GM18517 (cell line): ENCODE data around the gene CPM.

Experiments
- ATAC-seq: cut with Tn5 transposase; IDR thresholded peaks from one replicate; pipeline ENCODE4 v1.9.1; 2021; ENCODE audit warnings: mild to moderate bottlenecking, moderate library complexity; ENCODE audit not compliant: unreplicated experiment

CPM gene

GRCh38 chr12:68932961-68933893 lies at the start of gene CPM:
Gene CPM, minus strand, starts transcription at chr12:68933171. Its CDS starts 334 bp downstream, at chr12:68932837.
- peak; percentile 79 for ATAC-seq

DNA sequence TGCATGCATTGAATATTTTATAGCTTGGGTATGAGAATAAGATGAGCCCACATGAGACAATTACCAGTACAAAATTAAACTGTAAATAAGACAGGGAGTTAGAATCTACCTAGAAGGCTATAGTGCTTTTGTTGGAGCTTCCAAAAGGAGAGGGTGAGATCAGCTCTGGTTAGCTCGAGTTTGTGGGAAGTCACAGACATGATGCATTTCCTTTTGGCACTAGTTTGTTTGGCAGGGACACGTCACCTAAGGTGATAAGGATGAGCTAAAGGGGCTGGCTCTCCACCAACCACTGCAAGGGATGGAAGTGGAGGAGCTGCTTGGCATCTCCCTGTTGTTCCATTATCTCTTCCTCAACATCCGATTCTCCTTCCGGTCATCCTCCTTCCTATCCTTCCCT lies 48.5 kb upstream of the CPM start:
- no peak for ATAC-seq

- ATAC-seq, result no peak
Measured at GRCh38 chr12:68980476-68981212, 47.7 kb upstream of the CPM start.

DNA sequence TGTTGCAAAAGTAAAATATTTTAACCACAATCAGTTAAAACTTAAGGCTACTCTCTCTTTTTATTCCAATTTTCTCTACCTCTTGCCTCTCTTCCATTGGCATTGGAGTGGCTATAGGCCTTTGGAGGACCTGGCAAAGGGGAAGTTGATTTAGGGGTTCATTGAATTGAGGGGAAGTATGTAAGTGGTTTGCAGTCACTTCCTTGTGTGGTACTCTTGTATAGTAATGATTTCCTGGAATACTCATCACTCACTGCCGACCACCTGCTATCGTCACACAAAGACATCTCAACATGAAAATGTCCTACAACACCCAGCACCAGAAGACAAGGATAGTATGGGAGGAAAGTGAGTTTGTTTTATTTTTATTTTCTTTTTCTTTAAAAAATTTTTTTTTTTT lies 45.7 kb upstream of the CPM start:
- no peak for ATAC-seq

DNA sequence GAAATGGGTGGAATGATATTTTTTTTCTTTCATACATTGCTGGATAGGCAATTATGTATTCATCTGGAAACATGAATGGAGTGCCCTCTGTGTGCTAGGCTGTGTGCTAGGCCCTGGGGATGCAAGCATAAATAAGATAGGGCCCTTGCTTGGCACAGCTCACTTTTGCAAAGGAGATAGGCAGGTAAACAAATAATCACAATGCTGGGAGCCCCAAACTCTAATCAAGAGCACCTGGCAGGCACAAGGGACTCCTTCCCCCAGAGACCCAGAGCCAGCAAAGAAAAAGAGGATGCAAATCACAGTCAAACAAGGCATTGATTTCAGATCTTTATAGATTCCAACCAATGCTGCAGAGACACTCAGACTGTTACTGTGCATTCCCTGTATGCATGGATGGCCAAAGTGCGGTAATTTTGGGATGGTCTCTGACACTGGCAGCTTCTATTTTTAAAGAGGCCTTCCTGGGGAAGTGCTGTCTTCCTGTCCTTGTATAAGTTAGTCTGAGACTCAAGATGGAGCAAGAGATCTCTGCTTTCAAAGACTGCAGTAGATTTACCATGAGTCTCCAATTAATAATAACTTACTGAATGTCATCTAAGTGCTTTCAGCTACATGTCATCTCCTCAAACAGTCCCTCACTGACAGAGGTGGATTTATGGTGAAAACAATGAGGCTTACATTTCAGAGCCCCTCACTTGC lies 45.1 kb upstream of the CPM start:
- ATAC-seq, result no peak

DNA sequence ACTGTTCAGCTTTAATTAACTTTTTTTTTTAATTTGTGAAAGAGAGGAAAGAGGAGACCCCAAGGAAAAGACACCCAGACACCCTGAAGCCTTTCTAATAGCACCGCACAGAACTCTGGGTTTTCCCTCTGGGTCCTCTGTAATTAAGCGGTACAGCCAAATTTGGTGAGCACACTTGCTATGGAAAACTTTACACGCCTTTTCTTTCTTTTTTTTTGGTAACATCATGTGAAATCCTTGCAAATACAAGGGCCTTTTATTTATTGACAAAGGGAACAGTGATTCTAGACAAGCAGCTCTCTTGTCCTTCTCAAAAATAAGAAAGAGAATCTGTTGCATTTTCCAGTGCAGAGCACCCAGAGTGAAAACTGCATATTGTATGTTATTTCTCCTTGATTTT lies 44.4 kb upstream of the CPM start:
- no peak for ATAC-seq

DNA sequence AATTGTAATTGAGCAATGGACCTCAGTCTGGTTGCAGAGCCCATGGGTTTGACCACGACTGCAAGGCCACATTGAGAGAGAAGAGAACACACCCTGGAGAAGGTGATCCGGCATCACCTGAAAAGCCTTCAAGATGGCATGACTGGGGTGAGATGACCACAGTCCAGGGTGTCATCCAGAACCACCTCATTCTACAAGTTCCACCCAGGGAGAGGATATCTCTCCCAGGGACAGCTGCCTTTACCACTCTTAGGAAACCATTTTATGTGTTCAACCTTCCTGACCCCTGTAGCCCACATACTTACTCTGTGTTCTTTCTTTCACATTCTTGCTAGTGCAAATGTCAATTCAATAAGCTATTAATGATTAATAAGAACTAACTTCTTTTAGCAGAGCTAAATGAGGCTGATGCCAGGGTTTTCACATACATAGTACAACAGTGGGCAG lies 43.4 kb upstream of the CPM start:
- ATAC-seq, result no peak

DNA sequence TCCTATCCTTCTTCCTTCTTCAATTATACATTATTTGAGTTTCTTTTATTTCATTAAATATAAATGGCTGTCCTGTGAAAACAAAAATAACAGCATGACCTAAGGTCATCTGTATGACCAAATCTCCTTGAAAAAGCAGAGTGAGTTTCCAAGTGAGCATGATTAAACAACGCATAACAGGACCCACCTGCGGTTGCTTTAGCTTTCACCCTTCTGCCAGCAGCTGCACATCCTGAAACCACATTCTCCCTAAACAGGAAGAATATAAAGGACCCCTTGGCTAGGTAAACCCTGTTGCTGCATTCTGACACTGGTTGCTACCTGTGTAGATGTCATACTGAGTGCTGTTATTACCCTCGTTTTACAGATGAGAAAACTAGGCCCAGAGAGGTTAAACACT lies 42.8 kb upstream of the CPM start:
- no peak for ATAC-seq

GRCh38 chr12:68972595-68972994 lies 39.6 kb upstream of the CPM start:
- ATAC-seq, result no peak

DNA sequence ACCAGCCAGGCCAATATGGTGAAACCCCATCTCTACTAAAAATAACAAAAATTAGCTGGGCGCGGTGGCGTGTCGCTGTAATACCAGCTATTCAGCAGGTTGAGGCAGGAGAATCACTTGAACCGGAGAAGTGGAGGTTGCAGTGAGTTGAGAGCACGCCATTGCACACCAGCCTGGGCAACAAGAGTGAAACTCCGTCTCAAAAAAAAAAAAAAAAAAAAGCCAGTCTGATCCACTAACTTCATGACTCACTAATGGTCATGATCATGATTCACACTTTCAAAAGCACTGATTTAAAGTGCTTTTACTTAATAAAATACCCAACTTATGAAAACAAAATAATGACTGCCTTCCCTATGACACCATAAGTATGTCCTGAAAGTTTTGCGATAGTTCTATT lies 38.4 kb upstream of the CPM start:
- ATAC-seq, result no peak

DNA sequence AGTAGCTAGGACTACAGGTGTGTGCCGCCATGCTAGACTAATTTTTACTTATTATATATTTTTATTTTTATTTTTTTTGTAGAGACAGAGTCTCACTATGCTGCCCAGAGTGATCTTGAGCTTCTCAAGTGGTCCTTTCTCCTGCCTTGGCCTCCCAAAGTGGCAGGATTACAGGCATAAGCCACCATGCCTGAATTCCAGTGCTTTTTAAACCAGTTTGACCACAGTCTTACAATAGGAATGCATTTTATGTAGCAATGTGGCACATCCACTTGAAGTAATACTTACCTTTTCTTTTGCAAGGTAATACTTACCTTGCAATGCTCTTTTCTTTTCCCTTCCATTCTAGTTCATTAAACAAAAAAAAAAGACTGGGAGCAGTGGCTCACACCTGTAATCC lies 38.0 kb upstream of the CPM start:
- no peak for ATAC-seq

DNA sequence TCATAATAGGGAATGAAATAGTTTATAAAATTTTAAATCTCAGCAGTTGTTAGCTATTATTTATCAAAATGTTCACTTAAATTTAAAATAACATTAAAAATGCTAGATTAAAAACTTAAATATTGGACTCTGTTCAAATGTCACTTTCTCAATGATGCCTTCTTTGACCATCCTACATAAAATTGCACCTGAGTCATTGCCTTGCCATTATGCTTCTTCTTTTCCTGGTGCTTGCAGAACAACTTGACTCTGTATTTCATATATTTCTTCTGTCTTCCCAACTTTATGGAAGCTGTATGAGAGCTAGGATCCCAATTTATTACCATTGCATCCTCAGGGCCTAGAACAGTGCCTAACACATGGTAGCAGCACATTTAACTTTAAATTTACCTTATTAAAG lies 37.3 kb upstream of the CPM start:
- no peak for ATAC-seq

DNA sequence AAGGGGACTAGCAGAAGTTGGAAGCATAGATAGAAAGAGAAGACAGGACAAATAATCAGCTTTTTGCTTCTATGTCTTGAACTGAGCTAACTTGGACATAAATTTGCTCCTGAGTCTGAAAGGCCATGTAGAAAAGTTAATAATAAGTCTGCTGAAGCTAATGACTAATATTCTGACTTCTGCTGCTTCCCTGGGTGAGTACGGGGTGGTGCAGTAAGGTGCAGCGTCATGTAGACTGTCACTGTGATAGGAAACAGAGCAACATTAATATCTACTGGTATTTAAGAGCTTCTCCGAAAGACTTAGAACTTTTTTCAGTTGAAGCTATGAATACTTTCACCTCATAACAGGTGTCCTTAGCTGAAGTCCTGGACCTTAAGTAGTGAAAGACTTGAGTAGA lies 34.1 kb upstream of the CPM start:
- no peak for ATAC-seq

GRCh38 chr12:68963856-68964745 lies 31.1 kb upstream of the CPM start:
- no peak for ATAC-seq

- ATAC-seq, result no peak
Measured at GRCh38 chr12:68962877-68963855, 30.2 kb upstream of the CPM start.

DNA sequence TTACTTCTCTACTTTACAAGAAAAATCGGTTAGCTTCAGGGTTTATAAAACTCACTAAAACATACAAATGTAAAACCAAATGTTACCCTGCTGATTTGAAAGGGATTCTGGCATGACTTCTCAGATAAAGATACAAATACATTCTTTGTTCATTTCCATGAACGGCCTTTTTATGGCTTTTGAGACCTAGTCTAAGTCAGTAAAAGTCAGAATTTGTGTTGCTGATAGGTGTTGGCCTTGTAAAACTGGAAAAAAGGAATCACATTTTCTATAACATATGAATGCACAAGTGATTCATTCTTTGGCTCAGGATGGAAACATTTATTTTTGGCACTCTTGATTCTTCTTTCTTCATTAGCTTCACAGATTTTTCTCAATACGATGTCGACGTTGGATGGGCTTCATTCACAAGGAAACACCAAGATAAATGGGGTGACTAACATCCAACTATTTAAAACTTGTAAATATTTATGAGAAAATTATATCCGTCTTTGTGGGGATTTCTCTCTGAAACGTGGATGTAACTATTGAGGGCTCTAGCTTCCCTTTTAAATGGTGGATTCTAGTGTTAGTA lies 27.0 kb upstream of the CPM start:
- ATAC-seq, result no peak

DNA sequence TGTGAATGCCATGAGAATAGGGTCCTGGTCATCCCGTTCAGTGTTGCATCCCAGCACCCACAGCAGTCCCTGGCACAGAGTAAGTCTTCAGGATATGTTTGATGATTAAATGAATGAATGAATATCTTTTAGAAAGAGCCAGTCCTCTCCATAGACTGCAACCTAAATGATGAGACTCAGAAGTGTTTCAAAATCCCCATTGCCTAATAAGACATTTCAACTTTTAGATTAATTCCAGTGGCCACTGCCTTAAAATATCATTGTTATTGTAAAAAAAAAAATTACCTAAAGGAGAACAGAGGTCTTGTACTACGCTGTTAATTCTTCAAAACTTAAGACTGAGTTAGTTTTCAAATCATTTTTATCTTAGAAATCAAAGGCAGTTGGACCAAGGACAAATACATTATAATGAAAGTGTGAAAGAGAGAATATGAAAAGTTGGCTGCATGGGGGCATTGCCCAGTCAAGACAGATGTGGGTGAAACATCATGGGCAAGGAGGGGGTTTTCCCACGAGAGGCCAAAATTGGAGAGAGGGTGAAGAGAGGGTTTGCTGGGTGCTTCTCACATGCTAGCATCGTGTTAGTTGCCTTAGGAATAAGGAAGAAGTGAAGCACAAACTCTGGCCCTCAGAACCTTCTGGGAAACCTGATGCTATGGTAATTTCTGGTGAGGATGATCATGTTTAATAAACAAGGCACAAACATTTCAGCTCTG lies 26.3 kb upstream of the CPM start:
- no peak for ATAC-seq

DNA sequence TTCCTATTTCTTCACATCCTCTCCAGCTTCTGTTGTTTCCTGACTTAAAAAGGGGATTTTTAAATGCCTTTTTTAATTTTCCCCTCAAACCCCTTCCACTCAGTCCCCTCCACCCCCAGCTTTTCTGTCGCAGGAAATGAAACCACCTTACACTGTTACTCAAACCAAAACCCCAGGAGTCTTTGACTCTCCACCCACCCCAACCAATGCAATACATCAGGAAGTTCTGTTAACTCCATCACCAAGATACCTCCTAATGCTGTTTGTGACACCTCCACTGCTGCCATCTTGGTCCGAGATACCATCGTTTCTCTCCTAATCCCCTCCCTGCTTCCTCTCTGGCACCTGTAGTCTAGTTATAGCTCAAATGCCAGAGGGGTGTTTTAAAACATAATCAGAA lies 25.4 kb upstream of the CPM start:
- ATAC-seq, result peak; percentile 92
